CD4-positive, alpha-beta T cell (primary cell): Measurements from ENCODE around the gene HECW1. TPM values are rescaled to one million over a fixed set of nuclear protein-coding genes. Genes with fewer than 3 reads are reported as not detected.
A peak's percentile ranks its signal among the peaks of the same experiment; 100 is the strongest.

Experiments used
- ATAC-seq: fragments of 200-7000 bp; cut with Tn5 transposase; one replicate; pipeline ENCODE4 v1.10.0; 2022; ENCODE audit warnings: mild to moderate bottlenecking; ENCODE audit not compliant: poor library complexity
- CTCF ChIA-PET: fragments of 350-600 bp; sonication (Branson Sonifier 250); formaldehyde crosslinking; loops from one replicate; lab custom pipeline; 2021; ENCODE audit warnings: antibody characterized with exemption, inconsistent platforms; lab: Charles Lee
- POLR2A ChIA-PET: fragments of 350-600 bp; sonication (Branson Sonifier 250); formaldehyde crosslinking; loops from one replicate; lab custom pipeline; 2021; ENCODE audit warnings: antibody characterized with exemption, inconsistent platforms; lab: Charles Lee
- DNase-seq, 14 experiments: peaks; one replicate each; pipeline ENCODE4 v3.0.0-alpha.2; 2013 to 2020; ENCODE audit warnings: mixed read lengths in 2 of 14
- H3K27ac ChIP-seq, 2 donors: one replicate each; pipeline versions ENCODE4 v1.5.1 to v1.7.0; 2013; ENCODE audit warnings: low read length in 2 of 2, low read depth in 1 of 2, mild to moderate bottlenecking in 1 of 2
- H3K27me3 ChIP-seq, 2 experiments: 1 replicate in 1 of 2; 2 replicates in 1 of 2; pipeline versions ENCODE4 v1.6.1 to v1.7.0; 2013; ENCODE audit warnings: low read length in 2 of 2, control low read depth in 1 of 2, mild to moderate bottlenecking in 1 of 2, moderate library complexity in 1 of 2; ENCODE audit not compliant: insufficient read depth in 2 of 2, control insufficient read depth in 1 of 2
- H3K36me3 ChIP-seq: one replicate; pipeline ENCODE4 v1.6.1; 2013; ENCODE audit warnings: low read length, control low read depth; ENCODE audit not compliant: insufficient read depth
- H3K4me1 ChIP-seq: one replicate; pipeline ENCODE4 v1.6.1; 2013; ENCODE audit warnings: low read length, control low read depth; ENCODE audit not compliant: insufficient read depth
- H3K4me3 ChIP-seq: one replicate; pipeline ENCODE4 v1.5.1; 2013; ENCODE audit warnings: mild to moderate bottlenecking, low read length, moderate library complexity
- H3K9me3 ChIP-seq, 2 experiments: 1 replicate in 1 of 2; 2 replicates in 1 of 2; pipeline versions ENCODE4 v1.6.1 to v1.7.0; 2013; ENCODE audit warnings: low read length in 2 of 2, mild to moderate bottlenecking in 2 of 2, control low read depth in 1 of 2, moderate library complexity in 1 of 2; ENCODE audit not compliant: control insufficient read depth in 1 of 2, insufficient read depth in 1 of 2
- H3K27ac Mint-ChIP-seq: one replicate; pipeline ENCODE4 v1.8.0; 2020; ENCODE audit warnings: mixed read lengths
- H3K27me3 Mint-ChIP-seq: one replicate; pipeline ENCODE4 v1.8.0; 2021; ENCODE audit warnings: mixed read lengths
- H3K36me3 Mint-ChIP-seq: one replicate; pipeline ENCODE4 v1.8.0; 2021; ENCODE audit warnings: low read depth, mixed read lengths
- H3K4me1 Mint-ChIP-seq: one replicate; pipeline ENCODE4 v1.8.0; 2021; ENCODE audit warnings: low read depth, mixed read lengths
- H3K4me3 Mint-ChIP-seq: one replicate; pipeline ENCODE4 v1.8.0; 2020; ENCODE audit warnings: mild to moderate bottlenecking, mixed read lengths
- H3K9me3 Mint-ChIP-seq: one replicate; pipeline ENCODE4 v1.8.0; 2020; ENCODE audit warnings: mixed read lengths
- intact Hi-C, 2 experiments: fragments of 100-400 bp; cut with DNase I in 1 of 2; cut with micrococcal nuclease in 1 of 2; formaldehyde crosslinking; loops; one replicate each; pipeline versions ENCODE4 v1.15.1 to v1.9.0; 2023 to 2025; cut with DNase I, micrococcal nuclease
- total RNA-seq, 174 experiments: library from RNA in 2 of 174; stranded (reverse) in 2 of 174; gene quantifications; one replicate each; pipeline ENCODE4 v1.2.3 and lab custom pipeline; 2021 to 2026
- TF ChIP-seq, protein P1 (sequence below): fragments of 200-600 bp; IDR thresholded peaks from one replicate; pipeline ENCODE4 v1.8.0; 2022; ENCODE audit warnings: antibody characterized with exemption, mild to moderate bottlenecking

HECW1 gene
- total RNA-seq, 2 experiments from 2014 or later, result not detected

DNA sequence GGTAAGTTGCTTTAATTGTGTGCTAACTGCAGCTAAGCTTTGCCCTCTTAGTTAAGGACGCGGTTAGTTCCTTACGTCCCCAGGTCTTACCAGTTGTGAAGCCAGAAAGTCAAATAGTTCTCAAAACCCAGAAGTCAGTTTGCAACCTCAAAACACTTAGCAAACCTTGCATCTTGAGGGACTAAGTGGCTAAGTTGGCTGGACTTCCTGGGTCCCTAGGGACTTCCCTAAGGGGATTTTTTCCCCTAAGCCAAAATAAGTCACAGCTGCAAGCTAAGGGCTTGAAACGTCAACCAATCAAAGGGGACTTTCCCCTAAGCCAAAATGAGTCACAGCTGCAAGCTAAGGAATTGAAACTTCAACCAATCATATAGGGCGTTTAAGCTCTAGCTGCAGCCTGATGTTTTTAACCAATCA lies 36.2 kb upstream of the HECW1 start:
- no peaks in the 10 kb centered on the region for H3K9me3 Mint-ChIP-seq
- Histone ChIP-seq H3K4me1 (no peaks in the 10 kb centered on the region), H3K4me3 (no peak overlapping the region), H3K27me3 (peaks cover 4 to 7% of the 10 kb centered on the region in 2 experiments), H3K36me3 (no peaks in the 10 kb centered on the region), H3K9me3 (peaks cover 0 to 7% of the 10 kb centered on the region in 2 experiments), H3K27ac (no peak overlapping the region)
- intact Hi-C loops, result no loop called here
- H3K27ac Mint-ChIP-seq, result no peak overlapping the region
- H3K4me1 Mint-ChIP-seq, result no peaks in the 10 kb centered on the region
- POLR2A ChIA-PET, result no interaction called here
- CTCF ChIA-PET, result no interaction called here
- H3K36me3 Mint-ChIP-seq, result no peaks in the 10 kb centered on the region
- TF ChIP-seq, protein P1, sequence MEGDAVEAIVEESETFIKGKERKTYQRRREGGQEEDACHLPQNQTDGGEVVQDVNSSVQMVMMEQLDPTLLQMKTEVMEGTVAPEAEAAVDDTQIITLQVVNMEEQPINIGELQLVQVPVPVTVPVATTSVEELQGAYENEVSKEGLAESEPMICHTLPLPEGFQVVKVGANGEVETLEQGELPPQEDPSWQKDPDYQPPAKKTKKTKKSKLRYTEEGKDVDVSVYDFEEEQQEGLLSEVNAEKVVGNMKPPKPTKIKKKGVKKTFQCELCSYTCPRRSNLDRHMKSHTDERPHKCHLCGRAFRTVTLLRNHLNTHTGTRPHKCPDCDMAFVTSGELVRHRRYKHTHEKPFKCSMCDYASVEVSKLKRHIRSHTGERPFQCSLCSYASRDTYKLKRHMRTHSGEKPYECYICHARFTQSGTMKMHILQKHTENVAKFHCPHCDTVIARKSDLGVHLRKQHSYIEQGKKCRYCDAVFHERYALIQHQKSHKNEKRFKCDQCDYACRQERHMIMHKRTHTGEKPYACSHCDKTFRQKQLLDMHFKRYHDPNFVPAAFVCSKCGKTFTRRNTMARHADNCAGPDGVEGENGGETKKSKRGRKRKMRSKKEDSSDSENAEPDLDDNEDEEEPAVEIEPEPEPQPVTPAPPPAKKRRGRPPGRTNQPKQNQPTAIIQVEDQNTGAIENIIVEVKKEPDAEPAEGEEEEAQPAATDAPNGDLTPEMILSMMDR, result no peak
- DNase-seq (peak in 2 of 14 experiments; percentile 1 to 30), ATAC-seq (no peak)
- H3K27me3 Mint-ChIP-seq, result peaks cover 46% of the 10 kb centered on the region
- H3K4me3 Mint-ChIP-seq, result no peak overlapping the region

DNA sequence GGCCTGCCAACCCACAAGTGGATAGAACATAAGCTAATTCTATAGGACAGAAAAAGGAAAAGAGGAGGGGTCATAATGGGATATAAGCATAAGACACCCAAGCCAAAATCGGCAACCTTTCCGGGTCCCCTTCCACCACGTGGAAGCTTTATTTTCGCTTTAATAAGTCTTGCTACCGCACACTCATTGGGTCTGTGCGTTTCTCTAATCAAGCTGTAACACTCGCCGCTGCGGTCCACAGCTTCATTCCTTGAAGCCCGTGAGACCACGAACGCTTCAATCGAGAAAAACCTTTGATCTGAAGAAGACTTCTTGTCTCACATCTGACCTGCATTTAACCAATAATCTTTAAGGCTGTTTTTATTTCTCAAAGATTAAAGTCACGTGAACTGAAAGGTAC lies 35.8 kb upstream of the HECW1 start:
- peak in 1 of 14 experiments; percentile 25 for DNase-seq
- no peaks in the 10 kb centered on the region for H3K36me3 Mint-ChIP-seq
- H3K27ac ChIP-seq, result no peak overlapping the region
- H3K36me3 ChIP-seq, result no peaks in the 10 kb centered on the region
- no peaks in the 10 kb centered on the region for H3K9me3 Mint-ChIP-seq
- H3K27ac Mint-ChIP-seq, result no peak overlapping the region
- no peaks in the 10 kb centered on the region for H3K4me1 Mint-ChIP-seq
- ChIA-PET CTCF (no interaction called here), POLR2A (no interaction called here)
- peaks cover 45% of the 10 kb centered on the region for H3K27me3 Mint-ChIP-seq
- TF ChIP-seq, protein P1, result no peak
- no peak overlapping the region for H3K4me3 Mint-ChIP-seq
- peaks cover 4 to 7% of the 10 kb centered on the region in 2 experiments for H3K27me3 ChIP-seq
- intact Hi-C loops, result no loop called here
- ATAC-seq, result no peak
- H3K4me1 ChIP-seq, result no peaks in the 10 kb centered on the region
- H3K9me3 ChIP-seq, result peaks cover 0 to 7% of the 10 kb centered on the region in 2 experiments
- H3K4me3 ChIP-seq, result no peak overlapping the region

DNA sequence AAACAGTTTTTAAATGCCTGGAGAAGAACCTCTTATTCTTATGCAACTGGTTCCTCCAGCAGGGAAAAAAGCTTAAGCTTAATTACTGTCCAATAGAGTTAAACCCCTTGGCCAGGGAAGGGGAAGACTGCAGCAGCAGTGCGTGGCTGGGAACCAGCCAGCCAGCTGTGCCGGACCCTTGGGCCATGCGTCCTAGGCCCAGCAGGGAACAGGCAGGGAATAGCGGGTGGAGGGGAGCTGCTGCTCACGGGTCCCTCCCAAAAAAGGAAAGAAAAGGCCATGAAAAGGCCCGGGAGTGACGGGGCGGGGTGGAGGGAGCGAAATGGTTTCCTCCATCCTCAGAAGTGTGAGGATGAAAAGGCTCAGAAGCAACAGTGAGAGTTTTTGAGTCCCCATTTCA lies 35.2 kb upstream of the HECW1 start:
- POLR2A ChIA-PET, result no interaction called here
- ATAC-seq (no peak), DNase-seq (no peak)
- H3K4me1 Mint-ChIP-seq, result no peaks in the 10 kb centered on the region
- intact Hi-C loops, result no loop called here
- no peaks in the 10 kb centered on the region for H3K9me3 Mint-ChIP-seq
- CTCF ChIA-PET, result no interaction called here
- Histone ChIP-seq H3K4me3 (no peak overlapping the region), H3K4me1 (no peaks in the 10 kb centered on the region), H3K27ac (no peak overlapping the region), H3K27me3 (peaks cover 4 to 7% of the 10 kb centered on the region in 2 experiments), H3K9me3 (peaks cover 0 to 7% of the 10 kb centered on the region in 2 experiments), H3K36me3 (no peaks in the 10 kb centered on the region)
- no peaks in the 10 kb centered on the region for H3K36me3 Mint-ChIP-seq
- H3K27me3 Mint-ChIP-seq, result peaks cover 45% of the 10 kb centered on the region
- no peak overlapping the region for H3K4me3 Mint-ChIP-seq
- TF ChIP-seq, protein P1, result no peak
- no peak overlapping the region for H3K27ac Mint-ChIP-seq
